Medulla oblongata (tissue), 1 donor: ENCODE results near the gene SCAANT1.

ENCODE experiments used
- DNase-seq: peaks from one replicate; pipeline ENCODE4 v3.0.0-alpha.2; 2015; ENCODE audit errors: extremely low spot score

The SCAANT1 gene

DNA sequence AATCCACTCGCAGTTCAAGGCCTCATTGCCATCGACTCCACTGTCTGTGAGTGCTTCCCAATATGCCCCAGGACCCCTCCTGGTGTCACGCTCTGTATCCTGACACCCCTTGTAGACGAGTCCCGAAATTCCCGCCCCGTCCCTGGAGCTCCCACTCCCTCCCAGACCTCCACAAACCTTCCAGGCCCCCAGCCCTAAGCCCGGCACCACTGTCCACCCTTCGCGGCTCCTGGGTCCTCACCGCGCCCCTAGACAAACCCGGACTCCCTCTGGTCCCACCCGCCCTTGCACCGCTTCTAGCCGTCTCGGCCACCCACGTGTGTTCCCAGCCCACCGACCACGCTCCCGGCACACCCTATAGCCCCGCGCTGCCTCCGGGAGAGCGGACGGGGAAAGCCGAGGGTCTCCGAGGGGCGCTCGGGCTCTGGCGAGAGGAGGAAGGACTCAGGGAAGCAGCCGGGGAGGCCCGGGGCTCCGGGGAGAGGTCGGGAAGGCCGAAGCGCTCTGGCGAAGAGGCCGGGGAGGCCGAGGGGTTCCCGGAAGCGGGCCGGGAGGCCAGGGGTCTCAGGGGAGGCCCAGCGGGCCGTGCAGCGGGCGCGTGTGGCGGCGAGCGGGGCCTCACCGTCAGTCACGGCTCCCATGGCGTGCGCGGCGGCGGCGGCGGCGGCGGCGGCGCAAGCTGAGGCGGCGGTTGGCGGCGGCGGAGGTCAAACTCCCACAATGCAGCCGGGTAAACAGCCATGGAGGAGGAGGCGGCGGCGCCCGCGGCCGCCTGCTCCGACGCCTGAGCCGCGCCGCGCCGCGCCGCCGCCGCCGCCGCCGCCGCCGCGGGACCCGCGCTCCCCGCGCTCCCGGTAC lies 48.8 kb downstream of the SCAANT1 start, which contains the start of the genes ATXN7 and THOC7:
ATXN7 (plus strand) TSS at position 718 of the 858 bp plus-strand sequence. CDS start 48,732 bp downstream, outside the sequence.
THOC7 (minus strand) TSS at position 656 of the 858 bp plus-strand sequence; CDS start at position 641, 15 bp downstream.
- DNase-seq: peak; percentile 27

DNA sequence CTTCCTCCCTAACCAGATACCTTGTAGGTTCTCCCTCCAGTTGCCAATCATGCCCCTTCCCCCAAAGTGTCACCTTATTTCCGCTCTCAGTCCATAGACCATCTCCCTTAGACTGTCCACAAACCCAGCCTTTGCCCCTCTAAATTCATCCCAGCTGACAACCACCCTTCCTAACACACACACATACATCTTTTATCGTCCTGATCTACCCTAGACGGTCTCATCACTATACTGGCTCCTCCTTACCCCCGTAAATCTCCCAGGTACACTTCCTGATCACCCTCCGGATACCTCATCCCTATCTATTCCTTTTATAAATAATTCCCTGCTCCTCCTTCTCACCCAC lies 49.4 kb downstream of the SCAANT1 start:
- no peak for DNase-seq
